Central memory CD8-positive, alpha-beta T cell (primary cell): ENCODE results near the gene MYOCD.

Experiments
- ATAC-seq: fragments of 150-1000 bp; cut with Tn5 transposase; replicated peaks from 2 replicates; pipeline ENCODE4 v1.10.0; 2022; ENCODE audit warnings: mild to moderate bottlenecking, moderate FRiP score, moderate number of reproducible peaks; ENCODE audit not compliant: poor library complexity, severe bottlenecking; ENCODE audit errors: extremely low read depth
- DNase-seq, 2 donors: peaks; one replicate each; pipeline ENCODE4 v3.0.0; 2021; ENCODE audit warnings: low spot score in 2 of 2
- H3K27ac Mint-ChIP-seq: one replicate; pipeline ENCODE4 v1.8.0; 2022; ENCODE audit warnings: low read depth, mild to moderate bottlenecking, moderate library complexity, mixed read lengths
- H3K27me3 Mint-ChIP-seq: one replicate; pipeline ENCODE4 v1.8.0; 2022; ENCODE audit warnings: mixed read lengths
- H3K36me3 Mint-ChIP-seq: one replicate; pipeline ENCODE4 v1.8.0; 2022; ENCODE audit warnings: mild to moderate bottlenecking, moderate library complexity, mixed read lengths; ENCODE audit not compliant: insufficient read depth
- H3K4me1 Mint-ChIP-seq: one replicate; pipeline ENCODE4 v1.8.0; 2022; ENCODE audit warnings: mixed read lengths
- H3K4me3 Mint-ChIP-seq: one replicate; pipeline ENCODE4 v1.8.0; 2022; ENCODE audit warnings: mild to moderate bottlenecking, moderate library complexity, mixed read lengths
- H3K9me3 Mint-ChIP-seq: one replicate; pipeline ENCODE4 v1.8.0; 2022; ENCODE audit warnings: mixed read lengths

The MYOCD gene

DNA sequence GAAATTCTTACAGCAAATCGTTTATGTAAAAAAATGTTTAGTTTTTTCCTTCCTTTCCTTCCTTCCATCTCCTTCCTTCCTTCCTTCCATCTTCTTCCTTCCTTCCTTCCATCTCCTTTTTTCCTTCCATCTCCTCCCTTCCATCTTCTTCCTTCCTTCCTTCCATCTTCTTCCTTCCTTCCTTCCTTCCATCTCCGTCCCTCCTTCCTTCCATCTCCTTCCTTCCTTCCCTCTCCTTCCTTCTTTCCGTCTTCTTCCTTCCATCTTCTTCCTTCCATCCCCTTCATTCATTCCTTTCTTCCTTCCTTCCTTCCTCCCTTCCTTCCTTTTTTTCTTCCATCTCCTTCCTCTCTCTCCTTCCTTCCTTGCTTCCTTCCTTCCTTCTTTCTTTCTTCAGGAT, 22.7 kb downstream of the MYOCD start:
- Mint-ChIP-seq H3K27me3 (no peaks in the 10 kb centered on the region), H3K4me3 (no peak overlapping the region), H3K4me1 (no peaks in the 10 kb centered on the region), H3K27ac (no peak overlapping the region), H3K36me3 (no peaks in the 10 kb centered on the region), H3K9me3 (peaks cover 10% of the 10 kb centered on the region)
- ATAC-seq (no peak), DNase-seq (no peak)

DNA sequence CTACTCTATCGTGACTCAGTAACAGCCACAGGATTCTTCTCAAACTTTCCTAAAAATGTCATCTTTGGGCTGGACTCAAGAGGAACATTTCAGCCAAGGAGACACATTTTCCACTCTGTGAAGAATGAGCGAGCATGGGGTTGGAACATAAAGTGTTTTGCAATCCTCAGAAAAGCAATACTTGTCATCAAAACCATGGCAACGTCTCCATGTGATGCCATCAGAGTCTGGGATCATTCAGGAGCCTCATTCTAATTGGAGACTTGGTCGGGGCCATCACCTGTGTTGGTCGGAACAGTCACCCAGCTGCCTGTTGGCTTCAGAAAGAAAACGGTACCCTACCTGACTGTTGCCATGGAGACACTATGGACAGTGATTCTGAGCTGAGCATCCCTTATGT, 25.5 kb downstream of the MYOCD start:
- Mint-ChIP-seq H3K4me3 (no peak overlapping the region), H3K36me3 (peaks cover 1% of the 10 kb centered on the region), H3K4me1 (no peaks in the 10 kb centered on the region), H3K27me3 (no peaks in the 10 kb centered on the region), H3K9me3 (peaks cover 10% of the 10 kb centered on the region), H3K27ac (no peak overlapping the region)
- ATAC-seq = no peak
- DNase-seq = no peak

DNA sequence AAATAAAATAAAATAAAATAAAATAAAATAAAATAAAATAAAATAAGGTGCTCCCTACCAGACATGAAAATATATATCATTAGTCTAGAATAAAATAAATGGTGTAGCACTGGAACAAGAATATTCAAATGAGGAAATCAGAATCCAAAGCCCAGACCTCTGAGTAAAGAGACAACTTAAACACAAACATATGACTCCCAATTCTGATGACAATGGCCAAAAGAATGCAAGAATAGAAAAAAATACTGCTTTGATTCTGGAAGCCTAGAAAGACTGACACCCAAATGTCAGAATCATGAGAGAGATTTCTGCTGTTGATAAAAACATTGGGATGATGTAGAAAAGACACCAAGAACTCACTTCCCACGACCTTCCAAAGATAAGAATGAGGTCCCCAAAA, 27.9 kb downstream of the MYOCD start:
- ATAC-seq = no peak

DNA sequence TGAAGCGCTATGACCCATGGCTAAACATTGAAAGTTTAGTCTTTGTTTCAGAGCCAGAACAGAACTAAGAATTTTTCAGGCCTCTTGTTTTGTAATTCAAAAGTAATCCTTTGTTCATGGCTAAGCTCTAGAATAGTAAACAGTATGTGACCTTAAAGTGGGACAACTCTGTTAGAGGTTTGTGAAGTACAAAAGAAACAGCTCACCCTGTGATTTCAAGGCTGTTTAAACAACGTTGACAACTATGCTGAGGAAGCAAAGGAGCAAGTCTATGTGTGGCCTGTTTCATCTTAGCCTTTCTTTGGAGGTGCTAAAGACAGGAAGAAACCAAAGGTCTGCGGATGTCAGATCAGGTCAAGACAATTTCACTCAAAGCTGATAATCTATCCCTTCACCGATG, 40.4 kb downstream of the MYOCD start:
- no peak for ATAC-seq
- no peaks in the 10 kb centered on the region for H3K4me1 Mint-ChIP-seq
- H3K9me3 Mint-ChIP-seq = no peaks in the 10 kb centered on the region
- H3K27ac Mint-ChIP-seq = no peak overlapping the region
- no peaks in the 10 kb centered on the region for H3K36me3 Mint-ChIP-seq
- no peak for DNase-seq
- H3K4me3 Mint-ChIP-seq = no peak overlapping the region
- H3K27me3 Mint-ChIP-seq = no peaks in the 10 kb centered on the region

More for the DNA sequence above, 27.9 kb downstream of the MYOCD start:
- Mint-ChIP-seq H3K9me3 (peaks cover 6% of the 10 kb centered on the region), H3K36me3 (peaks cover 1% of the 10 kb centered on the region), H3K4me1 (no peaks in the 10 kb centered on the region), H3K27ac (no peak overlapping the region), H3K4me3 (no peak overlapping the region), H3K27me3 (no peaks in the 10 kb centered on the region)
- DNase-seq = no peak

DNA sequence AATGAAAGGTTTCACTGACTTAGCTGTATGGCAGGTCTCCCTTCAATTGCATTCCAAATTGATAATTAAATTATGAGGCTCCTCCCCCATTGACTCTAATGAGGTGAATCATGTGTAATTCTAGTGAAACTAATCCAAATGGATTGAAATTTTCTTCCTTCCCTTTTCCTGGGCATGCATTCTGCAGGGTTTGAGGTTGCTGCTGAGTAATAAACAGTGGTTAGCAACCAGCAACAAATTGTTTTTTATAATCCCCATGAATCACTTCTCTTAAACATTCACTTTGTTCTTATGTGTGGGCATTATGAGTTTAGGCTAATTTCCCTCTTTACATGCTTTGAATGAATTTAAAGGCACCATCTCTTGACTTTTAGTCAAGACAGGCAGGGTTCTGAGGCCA, 43.4 kb downstream of the MYOCD start:
- peaks cover 10% of the 10 kb centered on the region for H3K27me3 Mint-ChIP-seq
- no peak overlapping the region for H3K4me3 Mint-ChIP-seq
- no peaks in the 10 kb centered on the region for H3K4me1 Mint-ChIP-seq
- no peak overlapping the region for H3K27ac Mint-ChIP-seq
- no peak for DNase-seq
- no peaks in the 10 kb centered on the region for H3K9me3 Mint-ChIP-seq
- peaks cover 2% of the 10 kb centered on the region for H3K36me3 Mint-ChIP-seq
- no peak for ATAC-seq

DNA sequence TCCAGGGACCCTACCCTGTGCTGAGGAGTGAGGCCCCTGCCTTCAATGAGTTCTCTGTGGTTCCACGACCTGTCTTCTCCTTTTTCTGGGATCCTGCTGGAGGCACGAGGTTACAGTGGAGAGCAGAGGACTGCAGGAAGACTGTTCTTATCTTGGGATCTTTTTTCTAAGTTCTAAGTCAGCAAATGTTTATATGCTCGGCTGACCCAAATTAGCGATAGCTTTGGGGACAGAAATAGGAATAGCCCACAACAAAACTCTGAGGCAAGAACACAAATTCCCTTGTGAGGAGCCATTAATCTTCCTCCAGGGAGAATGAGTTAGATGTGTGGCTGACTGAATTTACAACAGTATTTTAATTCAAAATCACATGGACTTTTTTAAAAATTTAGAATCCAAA, 46.7 kb downstream of the MYOCD start:
- no peak overlapping the region for H3K4me3 Mint-ChIP-seq
- peaks cover 19% of the 10 kb centered on the region for H3K27me3 Mint-ChIP-seq
- no peak overlapping the region for H3K27ac Mint-ChIP-seq
- peaks cover 2% of the 10 kb centered on the region for H3K36me3 Mint-ChIP-seq
- DNase-seq = no peak
- no peaks in the 10 kb centered on the region for H3K4me1 Mint-ChIP-seq
- ATAC-seq = no peak
- H3K9me3 Mint-ChIP-seq = peaks cover 6% of the 10 kb centered on the region

DNA sequence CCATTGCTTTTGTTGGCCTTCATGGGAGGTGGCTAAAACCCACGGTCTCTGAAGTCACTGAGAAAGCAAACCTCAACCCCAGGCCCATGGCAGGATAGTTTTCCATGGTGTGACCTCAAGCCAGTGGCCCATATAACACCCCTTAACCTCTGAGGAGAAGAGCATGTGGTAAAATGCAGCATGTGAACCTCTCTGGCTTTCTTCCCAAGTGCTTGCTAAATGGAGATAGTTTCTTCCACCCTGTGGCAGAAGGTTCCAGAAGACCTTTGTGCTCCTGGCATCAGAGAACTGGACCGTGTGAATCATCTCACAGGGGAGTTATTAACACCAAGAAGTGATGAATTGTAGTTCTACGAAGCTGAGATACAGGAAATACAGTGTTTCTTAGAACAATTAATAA, 47.3 kb downstream of the MYOCD start:
- no peak overlapping the region for H3K27ac Mint-ChIP-seq
- ATAC-seq (no peak), DNase-seq (no peak)
- no peaks in the 10 kb centered on the region for H3K4me1 Mint-ChIP-seq
- no peak overlapping the region for H3K4me3 Mint-ChIP-seq
- peaks cover 8% of the 10 kb centered on the region for H3K9me3 Mint-ChIP-seq
- H3K27me3 Mint-ChIP-seq = peaks cover 23% of the 10 kb centered on the region
- peaks cover 2% of the 10 kb centered on the region for H3K36me3 Mint-ChIP-seq

DNA sequence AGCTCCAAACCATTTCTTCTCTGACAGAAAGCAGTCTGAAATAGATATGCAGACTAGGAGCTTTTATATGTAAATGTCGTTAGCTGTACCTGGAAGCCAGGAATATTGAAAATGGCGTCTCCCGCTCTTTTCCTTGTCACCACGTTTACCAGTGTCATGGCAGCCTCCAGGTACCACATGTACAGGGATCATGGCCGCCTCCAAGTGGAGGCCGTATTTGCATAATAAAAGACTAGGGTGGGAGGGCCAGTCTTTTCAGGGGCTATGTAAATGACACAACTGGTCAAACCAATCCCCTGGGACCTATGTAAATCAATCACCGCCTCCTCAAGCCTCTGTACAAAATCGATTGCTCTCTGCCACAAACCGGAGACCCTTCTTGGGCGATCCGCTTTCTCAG, 54.3 kb downstream of the MYOCD start:
- H3K27me3 Mint-ChIP-seq = peaks cover 17% of the 10 kb centered on the region
- peaks cover 18% of the 10 kb centered on the region for H3K9me3 Mint-ChIP-seq
- DNase-seq (no peak), ATAC-seq (no peak)
- H3K4me3 Mint-ChIP-seq = no peak overlapping the region
- H3K27ac Mint-ChIP-seq = no peak overlapping the region
- H3K36me3 Mint-ChIP-seq = no peaks in the 10 kb centered on the region
- H3K4me1 Mint-ChIP-seq = no peaks in the 10 kb centered on the region

DNA sequence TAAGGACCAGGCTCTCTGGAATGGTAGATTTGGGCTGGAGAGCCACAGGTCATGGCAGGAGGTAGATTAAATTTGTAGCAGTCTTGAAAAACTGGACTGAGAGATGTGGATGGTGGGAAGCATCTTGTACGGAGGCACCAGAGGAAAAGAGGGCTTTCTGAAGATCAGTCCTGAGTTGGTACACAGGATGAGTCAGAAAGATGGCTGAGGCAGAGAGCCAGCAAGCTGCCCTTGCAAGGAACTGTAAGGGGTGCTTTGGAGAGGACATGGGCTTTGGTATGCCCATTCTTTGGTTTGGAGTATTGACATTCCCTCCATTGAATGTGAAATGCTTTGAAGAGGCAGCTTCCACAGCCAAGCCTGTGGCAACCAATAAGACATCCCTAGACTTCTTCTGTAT, 55.9 kb downstream of the MYOCD start:
- H3K9me3 Mint-ChIP-seq = peaks cover 13% of the 10 kb centered on the region
- H3K4me1 Mint-ChIP-seq = no peaks in the 10 kb centered on the region
- H3K27me3 Mint-ChIP-seq = peaks cover 10% of the 10 kb centered on the region
- no peak for ATAC-seq
- H3K36me3 Mint-ChIP-seq = no peaks in the 10 kb centered on the region
- H3K4me3 Mint-ChIP-seq = no peak overlapping the region
- no peak overlapping the region for H3K27ac Mint-ChIP-seq
- no peak for DNase-seq

DNA sequence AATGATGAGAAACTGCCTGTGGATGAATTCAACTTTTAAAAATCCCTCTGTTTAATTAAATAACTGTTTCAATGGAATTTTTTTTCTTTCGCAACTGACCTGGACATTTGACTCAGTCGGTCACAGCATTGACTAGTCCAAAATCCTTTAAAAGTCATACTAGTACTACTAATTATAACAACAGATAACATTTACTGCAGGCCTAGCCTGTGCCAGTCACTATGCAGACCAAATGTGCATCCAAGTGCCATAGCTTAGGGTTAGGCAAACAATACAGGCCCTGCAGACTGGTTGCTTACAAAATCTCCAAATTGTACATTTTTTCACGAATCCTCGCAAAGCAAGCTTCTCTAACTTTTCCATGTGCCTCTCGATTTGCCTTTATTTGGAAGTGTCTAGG, 56.6 kb downstream of the MYOCD start:
- peaks cover 10% of the 10 kb centered on the region for H3K27me3 Mint-ChIP-seq
- DNase-seq (no peak), ATAC-seq (no peak)
- H3K4me3 Mint-ChIP-seq = no peak overlapping the region
- no peaks in the 10 kb centered on the region for H3K4me1 Mint-ChIP-seq
- no peaks in the 10 kb centered on the region for H3K36me3 Mint-ChIP-seq
- no peak overlapping the region for H3K27ac Mint-ChIP-seq
- H3K9me3 Mint-ChIP-seq = peaks cover 13% of the 10 kb centered on the region

DNA sequence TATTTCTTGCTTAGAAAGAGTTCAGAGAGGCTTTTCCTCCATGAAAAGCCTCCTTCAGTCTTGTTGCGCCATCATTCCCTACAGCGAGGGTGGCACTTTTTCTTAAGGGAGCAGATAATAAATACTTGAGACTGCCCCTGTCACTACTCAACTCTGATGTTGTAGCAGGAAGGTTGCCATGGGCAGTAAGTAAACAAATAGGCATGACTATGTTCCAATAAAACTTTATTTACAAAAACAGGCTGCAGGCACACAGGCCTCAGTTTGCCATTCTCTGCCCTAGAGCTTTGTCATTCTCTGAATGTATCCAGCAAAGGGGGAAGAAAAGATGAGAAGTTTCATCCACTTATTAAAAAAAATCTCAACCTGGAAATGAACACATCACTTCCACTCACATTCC, 60.4 kb downstream of the MYOCD start:
- ATAC-seq (no peak), DNase-seq (no peak)
- no peaks in the 10 kb centered on the region for H3K9me3 Mint-ChIP-seq
- H3K4me1 Mint-ChIP-seq = no peaks in the 10 kb centered on the region
- no peak overlapping the region for H3K27ac Mint-ChIP-seq
- H3K27me3 Mint-ChIP-seq = peaks cover 10% of the 10 kb centered on the region
- no peak overlapping the region for H3K4me3 Mint-ChIP-seq
- no peaks in the 10 kb centered on the region for H3K36me3 Mint-ChIP-seq

DNA sequence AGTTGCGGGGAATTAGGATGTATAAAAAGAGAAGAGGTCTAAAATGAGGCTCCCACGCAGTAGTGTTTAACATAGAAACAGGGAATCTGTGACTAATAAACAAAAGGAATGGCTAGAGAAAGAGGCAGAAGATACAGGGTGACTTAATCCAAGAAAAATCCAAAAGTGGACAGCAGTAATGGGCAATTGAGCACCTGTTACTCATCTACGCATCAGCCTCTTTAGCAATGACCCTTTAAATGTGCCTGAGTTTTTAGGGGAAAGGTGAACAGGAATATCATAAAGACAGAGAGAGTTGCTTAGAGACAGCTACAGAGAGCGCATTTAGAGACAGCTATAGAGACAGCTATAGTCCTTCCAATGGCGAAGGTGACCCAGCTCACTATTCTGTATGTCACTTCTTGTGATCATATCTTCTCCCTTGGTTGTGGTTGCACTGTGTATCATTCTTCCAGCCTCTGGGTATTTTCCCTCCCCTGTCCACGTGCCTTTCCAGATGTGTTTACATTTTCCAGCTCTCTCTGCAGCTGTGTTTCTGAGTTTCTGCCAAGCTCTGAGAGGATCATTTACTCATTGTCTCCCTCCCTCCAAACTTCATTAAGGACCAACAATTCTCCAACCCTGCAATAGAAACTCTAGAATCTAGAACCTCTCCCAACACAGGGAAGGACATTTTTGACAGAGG, 61.5 kb downstream of the MYOCD start:
- no peaks in the 10 kb centered on the region for H3K4me1 Mint-ChIP-seq
- H3K27me3 Mint-ChIP-seq = peaks cover 10% of the 10 kb centered on the region
- no peak for DNase-seq
- H3K36me3 Mint-ChIP-seq = no peaks in the 10 kb centered on the region
- no peak overlapping the region for H3K27ac Mint-ChIP-seq
- ATAC-seq = no peak
- H3K9me3 Mint-ChIP-seq = peaks cover 1% of the 10 kb centered on the region
- no peak overlapping the region for H3K4me3 Mint-ChIP-seq

DNA sequence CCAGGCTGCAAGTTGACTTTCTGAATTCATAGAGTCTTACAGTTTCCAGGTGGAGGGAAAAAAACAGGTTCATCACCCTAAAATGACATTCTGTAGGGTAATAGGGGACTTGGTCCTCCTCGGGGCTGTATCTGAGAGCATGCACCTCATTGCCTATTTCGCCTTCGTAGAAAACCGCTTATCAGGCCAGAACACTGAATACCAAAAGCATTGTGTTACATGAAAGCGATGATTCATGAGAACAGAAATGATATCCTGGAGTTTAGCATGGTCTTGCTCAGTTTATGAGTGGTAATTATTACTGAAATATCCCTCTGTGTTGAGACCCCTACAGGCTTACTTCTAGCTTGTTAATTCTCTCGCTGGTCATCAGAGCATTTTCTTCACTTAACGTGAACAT, 62.2 kb downstream of the MYOCD start:
- Mint-ChIP-seq H3K27me3 (peaks cover 10% of the 10 kb centered on the region), H3K36me3 (no peaks in the 10 kb centered on the region)
- no peak for DNase-seq

DNA sequence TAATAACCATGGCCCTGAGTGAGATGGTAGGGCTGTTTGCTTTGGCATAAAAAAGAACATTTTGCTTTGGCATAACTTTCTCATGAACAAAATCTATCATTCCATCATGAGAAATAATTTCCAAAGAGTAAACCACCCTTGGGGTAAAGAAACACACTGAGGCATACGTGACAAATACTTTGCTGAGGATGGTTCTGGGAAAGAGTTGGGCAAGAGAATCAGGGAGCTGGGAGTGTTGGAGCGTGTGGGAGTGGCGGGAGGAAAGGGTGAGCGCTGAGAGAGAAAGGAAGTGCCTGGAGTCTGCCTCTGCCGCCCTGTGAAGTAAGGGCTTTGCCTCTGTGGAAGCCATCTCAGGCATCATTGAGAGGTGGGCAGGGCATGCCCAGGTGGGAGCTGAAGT, 63.4 kb downstream of the MYOCD start:
- ATAC-seq (no peak), DNase-seq (no peak)
- H3K9me3 Mint-ChIP-seq = peaks cover 6% of the 10 kb centered on the region
- no peak overlapping the region for H3K4me3 Mint-ChIP-seq
- peak overlapping the region; percentile 12 for H3K27ac Mint-ChIP-seq
- H3K4me1 Mint-ChIP-seq = no peaks in the 10 kb centered on the region
- H3K36me3 Mint-ChIP-seq = no peaks in the 10 kb centered on the region
- H3K27me3 Mint-ChIP-seq = peaks cover 10% of the 10 kb centered on the region

More for the DNA sequence above, 62.2 kb downstream of the MYOCD start:
- no peak for ATAC-seq
- peaks cover 6% of the 10 kb centered on the region for H3K9me3 Mint-ChIP-seq
- H3K4me3 Mint-ChIP-seq = no peak overlapping the region
- no peak overlapping the region for H3K27ac Mint-ChIP-seq
- no peaks in the 10 kb centered on the region for H3K4me1 Mint-ChIP-seq
